ENCODE measurements around the gene RIC3. TPM values are rescaled to one million over a fixed set of nuclear protein-coding genes. Genes with fewer than 3 reads are reported as not detected.

RIC3 gene
- total RNA-seq, 1 experiment from 2014 or later: 23.7 TPM

DNA sequence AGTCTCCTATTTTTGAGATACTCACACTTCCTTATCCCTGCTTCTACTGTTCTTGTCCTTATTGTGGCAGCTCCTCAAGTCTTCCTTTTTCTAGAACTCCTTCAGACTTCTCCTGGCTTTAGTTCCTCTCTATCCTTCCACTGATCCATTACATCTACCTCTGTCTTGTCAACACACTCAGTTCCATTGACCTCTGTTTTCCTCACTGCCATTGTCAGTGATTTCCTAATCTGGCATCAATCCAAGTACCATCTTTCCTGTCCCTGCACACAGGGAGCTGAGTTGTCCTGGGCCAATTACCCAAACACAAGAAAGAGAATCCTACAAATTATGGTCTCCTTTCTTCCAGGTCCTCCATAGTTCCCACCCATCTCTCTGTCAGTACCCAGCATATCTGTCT lies 27.9 kb upstream of the RIC3 start:
- no peak overlapping the region for H3T11ph ChIP-seq (ENCODE audit: low read length)
- H2BK12ac ChIP-seq (ENCODE audit: insufficient read length, low read depth, low read length): no peak overlapping the region
- Mint-ChIP-seq H3K4me3 (no peak overlapping the region), H3K4me1 (no peaks in the 10 kb centered on the region; a peak in 2 of 4 replicates), H3K27me3 (ENCODE audit: low read depth) (peaks cover 55% of the 10 kb centered on the region), H3K27ac (no peak overlapping the region), H3K9me3 (no peaks in the 10 kb centered on the region), H3K36me3 (ENCODE audit: insufficient read depth in 1 of 3, low read depth in 3 of 3) (no peaks in the 10 kb centered on the region)
- no peaks in the 10 kb centered on the region for H3K23me2 ChIP-seq (ENCODE audit: insufficient read length, low read depth, low read length, poor library complexity, severe bottlenecking)
- H3K4me1 ChIP-seq (ENCODE audit: insufficient read depth, low read length): no peaks in the 10 kb centered on the region
- no peak overlapping the region for H3K18ac ChIP-seq (ENCODE audit: insufficient read length, low read depth, low read length)
- no peak overlapping the region for H2AK5ac ChIP-seq (ENCODE audit: insufficient read length, low read length)
- H3K14ac ChIP-seq (ENCODE audit: insufficient read depth, low read length): no peak overlapping the region
- no peak overlapping the region for H3K56ac ChIP-seq (ENCODE audit: insufficient read length, low read depth, low read length)
- H4K20me1 ChIP-seq (ENCODE audit: control insufficient read depth, insufficient read depth, insufficient read length): no peaks in the 10 kb centered on the region
- no peak overlapping the region for H2AFZ ChIP-seq (ENCODE audit: low read length)
- H3K9me3 ChIP-seq (ENCODE audit: control insufficient read depth, low read depth, low read length): no peaks in the 10 kb centered on the region
- no peak overlapping the region for H2BK120ac ChIP-seq (ENCODE audit: low read depth, low read length, poor library complexity, severe bottlenecking)
- no peak overlapping the region for H3K27ac ChIP-seq (ENCODE audit: insufficient read length, low read depth, low read length)
- no peak overlapping the region for H3K9ac ChIP-seq (ENCODE audit: extremely low read depth, insufficient read length, low read length)
- no peaks in the 10 kb centered on the region; the same call in 1 of the 2 replicates for H3K27me3 ChIP-seq (ENCODE audit: insufficient read depth, low read length)
- H3K4ac ChIP-seq (ENCODE audit: low read depth, low read length): no peak overlapping the region
- no peak overlapping the region for H2BK5ac ChIP-seq (ENCODE audit: insufficient read length, low read length)
- TF ChIP-seq, protein P1, sequence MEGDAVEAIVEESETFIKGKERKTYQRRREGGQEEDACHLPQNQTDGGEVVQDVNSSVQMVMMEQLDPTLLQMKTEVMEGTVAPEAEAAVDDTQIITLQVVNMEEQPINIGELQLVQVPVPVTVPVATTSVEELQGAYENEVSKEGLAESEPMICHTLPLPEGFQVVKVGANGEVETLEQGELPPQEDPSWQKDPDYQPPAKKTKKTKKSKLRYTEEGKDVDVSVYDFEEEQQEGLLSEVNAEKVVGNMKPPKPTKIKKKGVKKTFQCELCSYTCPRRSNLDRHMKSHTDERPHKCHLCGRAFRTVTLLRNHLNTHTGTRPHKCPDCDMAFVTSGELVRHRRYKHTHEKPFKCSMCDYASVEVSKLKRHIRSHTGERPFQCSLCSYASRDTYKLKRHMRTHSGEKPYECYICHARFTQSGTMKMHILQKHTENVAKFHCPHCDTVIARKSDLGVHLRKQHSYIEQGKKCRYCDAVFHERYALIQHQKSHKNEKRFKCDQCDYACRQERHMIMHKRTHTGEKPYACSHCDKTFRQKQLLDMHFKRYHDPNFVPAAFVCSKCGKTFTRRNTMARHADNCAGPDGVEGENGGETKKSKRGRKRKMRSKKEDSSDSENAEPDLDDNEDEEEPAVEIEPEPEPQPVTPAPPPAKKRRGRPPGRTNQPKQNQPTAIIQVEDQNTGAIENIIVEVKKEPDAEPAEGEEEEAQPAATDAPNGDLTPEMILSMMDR (conservative IDR thresholded peaks at IDR 0.05): no peak
- H3K4me2 ChIP-seq (ENCODE audit: insufficient read depth, insufficient read length, low read length): no peak overlapping the region
- no peak overlapping the region for H4K5ac ChIP-seq (ENCODE audit: insufficient read length, low read depth, low read length)
- H3K23ac ChIP-seq (ENCODE audit: insufficient read length, low read depth, low read length): no peak overlapping the region
- no peaks in the 10 kb centered on the region for H3K79me2 ChIP-seq (ENCODE audit: insufficient read depth, low read length)
- H2BK15ac ChIP-seq (ENCODE audit: low read depth, low read length): no peak overlapping the region
- H4K91ac ChIP-seq (ENCODE audit: insufficient read length, low read depth, low read length): no peak overlapping the region
- H4K8ac ChIP-seq (replicated peaks; ENCODE audit: insufficient read length, low read depth, low read length): no peak overlapping the region
- no peaks in the 10 kb centered on the region for H3K79me1 ChIP-seq (ENCODE audit: insufficient read depth, low read depth, low read length, poor library complexity, severe bottlenecking)
- H2BK20ac ChIP-seq (ENCODE audit: low read depth, low read length, poor library complexity, severe bottlenecking): no peak overlapping the region
- no peak for DNase-seq

Data from H9 (cell line).